Measurements from ENCODE around the gene GPR137. TPM values are rescaled to one million over a fixed set of nuclear protein-coding genes. Genes with fewer than 3 reads are reported as not detected.

Gene GPR137
- polyA plus RNA-seq, 3 donors: 7.8 to 21.0 (median 9.3) TPM

GRCh38 chr11:64246871-64247728 is 38.5 kb upstream of the GPR137 start, which contains the start of gene PPP1R14B:
Gene PPP1R14B (minus strand): TSS chr11:64246943. CDS start chr11:64246673, 270 bp downstream.
- peaks cover 10 to 12% of the 10 kb centered on the region in 2 donors for H3K36me3 ChIP-seq (replicated peaks in 1 of 2; ENCODE audit: control insufficient read depth in 1 of 2, insufficient read depth in 2 of 2, low read length in 2 of 2)
- peak within 1 kb of the TSS; percentile 87 to 89 for H3K4me3 Mint-ChIP-seq
- no peaks in the 10 kb centered on the region for H3K9me3 Mint-ChIP-seq
- H2AFZ ChIP-seq (ENCODE audit: insufficient read depth, low read depth, low read length, poor library complexity, severe bottlenecking): peak within 1 kb of the TSS; percentile 66
- intact Hi-C loops (cut with micrococcal nuclease): no loop called here
- peak within 1 kb of the TSS; percentile 83 to 93 (median 88) for H3K27ac Mint-ChIP-seq
- H3K4me2 ChIP-seq (replicated peaks; ENCODE audit: extremely low read depth, low read length, poor library complexity, severe bottlenecking): peak within 1 kb of the TSS; percentile 93
- peak; percentile 75 to 81 (median 78) for DNase-seq
- peak within 1 kb of the TSS; percentile 82 to 92 for H3K27ac ChIP-seq (ENCODE audit: low read depth in 1 of 2, low read length in 2 of 2)
- H3K27me3 Mint-ChIP-seq (ENCODE audit: low read depth in 3 of 3): peaks cover 3 to 10% (median 7%) of the 10 kb centered on the region in 3 donors
- H4K20me1 ChIP-seq (ENCODE audit: insufficient read depth, low read length): peaks cover 1% of the 10 kb centered on the region
- peaks cover 50 to 72% of the 10 kb centered on the region in 2 donors for H3K4me1 ChIP-seq (ENCODE audit: control insufficient read depth in 1 of 2, insufficient read depth in 2 of 2, low read length in 2 of 2)
- no peaks in the 10 kb centered on the region for H3K27me3 ChIP-seq (ENCODE audit: control insufficient read depth in 2 of 2, insufficient read depth in 2 of 2, low read length in 2 of 2)
- H3K4me3 ChIP-seq (replicated peaks in 1 of 3; ENCODE audit: low read depth in 2 of 3, low read length in 3 of 3): peak within 1 kb of the TSS; percentile 50 to 94 (median 86)
- H3K79me2 ChIP-seq (ENCODE audit: insufficient read depth, low read length): peaks cover 39% of the 10 kb centered on the region
- peak within 1 kb of the TSS; percentile 76 for H3K9ac ChIP-seq (ENCODE audit: insufficient read depth, low read length, poor library complexity, severe bottlenecking)
- H3K4me1 Mint-ChIP-seq: peaks cover 50% of the 10 kb centered on the region
- TF ChIP-seq, protein P1, sequence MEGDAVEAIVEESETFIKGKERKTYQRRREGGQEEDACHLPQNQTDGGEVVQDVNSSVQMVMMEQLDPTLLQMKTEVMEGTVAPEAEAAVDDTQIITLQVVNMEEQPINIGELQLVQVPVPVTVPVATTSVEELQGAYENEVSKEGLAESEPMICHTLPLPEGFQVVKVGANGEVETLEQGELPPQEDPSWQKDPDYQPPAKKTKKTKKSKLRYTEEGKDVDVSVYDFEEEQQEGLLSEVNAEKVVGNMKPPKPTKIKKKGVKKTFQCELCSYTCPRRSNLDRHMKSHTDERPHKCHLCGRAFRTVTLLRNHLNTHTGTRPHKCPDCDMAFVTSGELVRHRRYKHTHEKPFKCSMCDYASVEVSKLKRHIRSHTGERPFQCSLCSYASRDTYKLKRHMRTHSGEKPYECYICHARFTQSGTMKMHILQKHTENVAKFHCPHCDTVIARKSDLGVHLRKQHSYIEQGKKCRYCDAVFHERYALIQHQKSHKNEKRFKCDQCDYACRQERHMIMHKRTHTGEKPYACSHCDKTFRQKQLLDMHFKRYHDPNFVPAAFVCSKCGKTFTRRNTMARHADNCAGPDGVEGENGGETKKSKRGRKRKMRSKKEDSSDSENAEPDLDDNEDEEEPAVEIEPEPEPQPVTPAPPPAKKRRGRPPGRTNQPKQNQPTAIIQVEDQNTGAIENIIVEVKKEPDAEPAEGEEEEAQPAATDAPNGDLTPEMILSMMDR (IDR thresholded peaks at IDR 0.05): no peak
- H3K36me3 Mint-ChIP-seq: peaks cover 13 to 14% of the 10 kb centered on the region in 2 donors
- H3K9me3 ChIP-seq (replicated peaks in 1 of 2; ENCODE audit: control insufficient read depth in 1 of 2, insufficient read depth in 1 of 2, low read length in 2 of 2): no peaks in the 10 kb centered on the region
- 2% methylated on average over 46 of the region's 74 CpGs for WGBS (ENCODE audit: insufficient coverage)

DNA sequence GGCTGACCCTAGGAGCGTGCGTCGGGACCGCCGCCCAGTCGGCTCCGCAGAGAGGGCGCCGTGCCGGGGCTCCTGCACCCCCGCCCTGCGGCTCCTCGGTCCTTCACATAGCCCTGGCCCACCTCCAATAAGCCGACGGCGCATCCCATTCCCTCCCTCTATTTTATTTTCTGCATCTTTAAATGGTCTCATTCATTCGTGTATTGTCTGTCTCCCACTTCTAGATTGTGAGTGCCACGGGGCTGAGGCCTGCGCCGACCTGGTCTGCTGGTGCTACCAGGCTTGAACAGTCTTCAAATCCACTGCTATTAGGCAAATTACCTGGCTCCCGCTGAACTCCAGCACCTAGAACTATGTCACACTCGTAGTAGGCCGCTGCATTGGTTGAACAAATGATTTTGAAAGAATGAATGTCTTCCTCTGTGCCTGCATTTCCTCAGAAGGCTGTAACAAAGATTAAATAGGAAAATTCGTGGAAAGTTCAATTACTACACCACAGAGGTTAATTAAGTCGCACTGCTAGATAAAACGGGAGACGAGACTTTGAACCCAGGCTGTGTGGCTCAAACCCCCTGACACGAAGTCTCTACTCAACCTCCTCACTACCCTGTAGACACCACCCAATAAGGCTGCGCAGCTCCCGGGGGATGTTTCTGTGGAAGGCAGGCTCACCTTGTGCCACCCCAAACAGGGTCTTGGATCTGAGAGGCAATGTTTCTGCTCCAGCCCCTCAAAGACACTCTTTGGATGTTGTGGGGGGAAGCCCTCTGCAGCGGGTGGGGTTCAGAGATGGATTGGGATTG is 37.7 kb upstream of the GPR137 start:
- no peak overlapping the region for H3K27ac ChIP-seq (ENCODE audit: low read depth in 1 of 2, low read length in 2 of 2)
- intact Hi-C loops (cut with micrococcal nuclease): no loop called here
- TF ChIP-seq, protein P1 (IDR thresholded peaks at IDR 0.05): no peak

More for the DNA sequence above, 37.7 kb upstream of the GPR137 start:
- DNase-seq: no peak
- H3K4me2 ChIP-seq (replicated peaks; ENCODE audit: extremely low read depth, low read length, poor library complexity, severe bottlenecking): peak overlapping the region; percentile 93
- H3K36me3 ChIP-seq (replicated peaks in 1 of 2; ENCODE audit: control insufficient read depth in 1 of 2, insufficient read depth in 2 of 2, low read length in 2 of 2): peaks cover 10 to 12% of the 10 kb centered on the region in 2 donors
- peak overlapping the region; percentile 50 to 94 (median 86) for H3K4me3 ChIP-seq (replicated peaks in 1 of 3; ENCODE audit: low read depth in 2 of 3, low read length in 3 of 3)
- no peaks in the 10 kb centered on the region for H3K27me3 ChIP-seq (ENCODE audit: control insufficient read depth in 2 of 2, insufficient read depth in 2 of 2, low read length in 2 of 2)
- no peaks in the 10 kb centered on the region for H3K9me3 ChIP-seq (replicated peaks in 1 of 2; ENCODE audit: control insufficient read depth in 1 of 2, insufficient read depth in 1 of 2, low read length in 2 of 2)
- Mint-ChIP-seq H3K4me3 (peak overlapping the region; percentile 61 to 83), H3K27ac (peak overlapping the region in 2 of 7 donors; percentile 11 to 76), H3K9me3 (no peaks in the 10 kb centered on the region), H3K36me3 (peaks cover 13 to 14% of the 10 kb centered on the region in 2 donors), H3K4me1 (peaks cover 48% of the 10 kb centered on the region), H3K27me3 (ENCODE audit: low read depth in 3 of 3) (peaks cover 3 to 10% (median 7%) of the 10 kb centered on the region in 3 donors)
- H3K79me2 ChIP-seq (ENCODE audit: insufficient read depth, low read length): peaks cover 38% of the 10 kb centered on the region
- no peak overlapping the region for H3K9ac ChIP-seq (ENCODE audit: insufficient read depth, low read length, poor library complexity, severe bottlenecking)
- H2AFZ ChIP-seq (ENCODE audit: insufficient read depth, low read depth, low read length, poor library complexity, severe bottlenecking): peak overlapping the region; percentile 66
- peaks cover 50 to 72% of the 10 kb centered on the region in 2 donors for H3K4me1 ChIP-seq (ENCODE audit: control insufficient read depth in 1 of 2, insufficient read depth in 2 of 2, low read length in 2 of 2)
- whole genome bisulfite sequencing (ENCODE audit: insufficient coverage): 51% methylated on average over 21 of the region's 31 CpGs
- peaks cover 9% of the 10 kb centered on the region for H4K20me1 ChIP-seq (ENCODE audit: insufficient read depth, low read length)
